Ishikawa (cell line): Measurements from ENCODE around the gene JPH3.

Experiments
- CEBPB ChIP-seq: IDR thresholded peaks from 2 replicates; pipeline ENCODE4 v1.6.1; 2012
- CREB1 ChIP-seq: IDR thresholded peaks from 2 replicates; pipeline ENCODE4 v1.6.1; 2012; ENCODE audit warnings: low read depth
- EGR1 ChIP-seq: IDR thresholded peaks from 2 replicates; pipeline ENCODE4 v1.6.1; 2012
- EP300 ChIP-seq: IDR thresholded peaks from 2 replicates; pipeline ENCODE4 v1.6.1; 2012; ENCODE audit warnings: borderline replicate concordance
- FOXM1 ChIP-seq: IDR thresholded peaks from 2 replicates; pipeline ENCODE4 v1.6.1; 2012; ENCODE audit warnings: low read depth, borderline replicate concordance
- MAX ChIP-seq: IDR thresholded peaks from 2 replicates; pipeline ENCODE4 v1.6.1; 2012
- NFIC ChIP-seq: IDR thresholded peaks from 2 replicates; pipeline ENCODE4 v1.6.1; 2012
- RAD21 ChIP-seq: IDR thresholded peaks from 2 replicates; pipeline ENCODE4 v1.6.1; 2012; ENCODE audit warnings: low read depth
- TAF1 ChIP-seq: IDR thresholded peaks from 2 replicates; pipeline ENCODE4 v1.6.1; 2012; ENCODE audit warnings: low read depth, mild to moderate bottlenecking
- TCF12 ChIP-seq: IDR thresholded peaks from 2 replicates; pipeline ENCODE4 v1.6.1; 2012; ENCODE audit warnings: low read depth
- TEAD4 ChIP-seq: IDR thresholded peaks from 2 replicates; pipeline ENCODE4 v1.6.1; 2012
- YY1 ChIP-seq: IDR thresholded peaks from 2 replicates; pipeline ENCODE4 v1.6.1; 2012; ENCODE audit warnings: low read depth
- ZBTB7A ChIP-seq: IDR thresholded peaks from 2 replicates; pipeline ENCODE4 v1.6.1; 2012; ENCODE audit warnings: low read depth
- TF ChIP-seq, protein P1 (sequence below): IDR thresholded peaks from 2 replicates; pipeline ENCODE4 v1.6.1; 2012; ENCODE audit warnings: low read depth, mild to moderate bottlenecking
- TF ChIP-seq, protein P2 (sequence below): IDR thresholded peaks from 2 replicates; pipeline ENCODE4 v1.6.1; 2012

JPH3 gene

GRCh38 chr16:87582216-87582965 lies 19.9 kb upstream of the JPH3 start:
- TF ChIP-seq NFIC (no peak), CREB1 (no peak), TEAD4 (no peak), TCF12 (no peak)

DNA sequence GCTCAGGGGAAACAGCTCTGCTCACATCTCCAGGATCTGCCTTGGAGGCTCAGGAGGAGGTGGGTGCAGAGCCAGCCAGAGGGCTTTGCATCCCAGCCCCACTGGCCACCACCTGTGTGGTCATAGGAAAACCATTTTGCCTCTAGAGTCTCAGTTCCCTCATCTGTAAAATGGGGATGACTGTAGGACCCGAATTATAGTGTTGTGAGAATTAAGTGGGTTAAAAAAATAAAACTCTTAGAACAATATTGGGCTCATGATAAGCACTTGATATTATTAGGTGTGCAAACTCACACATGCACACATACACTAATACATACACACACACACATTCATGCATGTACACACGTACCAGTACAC lies 19.4 kb upstream of the JPH3 start:
- no peak for TF ChIP-seq ZBTB7A
- TF ChIP-seq EP300, result no peak
- TF ChIP-seq MAX, result no peak
- TF ChIP-seq CREB1, result no peak
- TF ChIP-seq EGR1, result no peak
- TF ChIP-seq TEAD4, result no peak
- TF ChIP-seq, protein P1, sequence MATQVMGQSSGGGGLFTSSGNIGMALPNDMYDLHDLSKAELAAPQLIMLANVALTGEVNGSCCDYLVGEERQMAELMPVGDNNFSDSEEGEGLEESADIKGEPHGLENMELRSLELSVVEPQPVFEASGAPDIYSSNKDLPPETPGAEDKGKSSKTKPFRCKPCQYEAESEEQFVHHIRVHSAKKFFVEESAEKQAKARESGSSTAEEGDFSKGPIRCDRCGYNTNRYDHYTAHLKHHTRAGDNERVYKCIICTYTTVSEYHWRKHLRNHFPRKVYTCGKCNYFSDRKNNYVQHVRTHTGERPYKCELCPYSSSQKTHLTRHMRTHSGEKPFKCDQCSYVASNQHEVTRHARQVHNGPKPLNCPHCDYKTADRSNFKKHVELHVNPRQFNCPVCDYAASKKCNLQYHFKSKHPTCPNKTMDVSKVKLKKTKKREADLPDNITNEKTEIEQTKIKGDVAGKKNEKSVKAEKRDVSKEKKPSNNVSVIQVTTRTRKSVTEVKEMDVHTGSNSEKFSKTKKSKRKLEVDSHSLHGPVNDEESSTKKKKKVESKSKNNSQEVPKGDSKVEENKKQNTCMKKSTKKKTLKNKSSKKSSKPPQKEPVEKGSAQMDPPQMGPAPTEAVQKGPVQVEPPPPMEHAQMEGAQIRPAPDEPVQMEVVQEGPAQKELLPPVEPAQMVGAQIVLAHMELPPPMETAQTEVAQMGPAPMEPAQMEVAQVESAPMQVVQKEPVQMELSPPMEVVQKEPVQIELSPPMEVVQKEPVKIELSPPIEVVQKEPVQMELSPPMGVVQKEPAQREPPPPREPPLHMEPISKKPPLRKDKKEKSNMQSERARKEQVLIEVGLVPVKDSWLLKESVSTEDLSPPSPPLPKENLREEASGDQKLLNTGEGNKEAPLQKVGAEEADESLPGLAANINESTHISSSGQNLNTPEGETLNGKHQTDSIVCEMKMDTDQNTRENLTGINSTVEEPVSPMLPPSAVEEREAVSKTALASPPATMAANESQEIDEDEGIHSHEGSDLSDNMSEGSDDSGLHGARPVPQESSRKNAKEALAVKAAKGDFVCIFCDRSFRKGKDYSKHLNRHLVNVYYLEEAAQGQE, result no peak
- no peak for TF ChIP-seq FOXM1
- no peak for TF ChIP-seq TAF1
- no peak for TF ChIP-seq TCF12

GRCh38 chr16:87583453-87584131 lies 18.7 kb upstream of the JPH3 start:
- TF ChIP-seq TEAD4, result no peak
- no peak for TF ChIP-seq TCF12
- no peak for TF ChIP-seq EGR1
- TF ChIP-seq MAX, result no peak
- no peak for TF ChIP-seq RAD21
- no peak for TF ChIP-seq FOXM1

DNA sequence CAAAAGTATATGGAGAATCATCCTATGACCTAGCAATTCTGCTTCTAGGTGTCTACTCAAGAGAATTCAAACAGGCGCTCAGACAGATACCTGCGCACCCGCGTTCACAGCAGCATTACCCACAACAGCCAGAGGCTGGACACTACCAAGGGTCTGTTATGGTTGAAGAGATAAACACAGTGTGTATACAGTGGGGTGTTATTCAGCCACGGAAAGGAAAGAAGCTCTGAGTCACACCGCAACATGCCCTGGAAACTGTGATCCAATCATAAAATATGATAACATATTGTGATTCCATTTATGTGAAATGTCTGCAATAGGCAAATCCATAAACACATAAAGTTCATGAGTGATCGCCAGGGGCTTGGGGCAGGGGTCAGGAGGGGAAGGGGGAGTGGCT lies 18.0 kb upstream of the JPH3 start:
- TF ChIP-seq YY1 (no peak), EGR1 (no peak), TCF12 (no peak), FOXM1 (no peak), RAD21 (no peak), NFIC (no peak), TAF1 (no peak), CREB1 (no peak), CEBPB (no peak), TEAD4 (no peak)
- TF ChIP-seq, protein P2, sequence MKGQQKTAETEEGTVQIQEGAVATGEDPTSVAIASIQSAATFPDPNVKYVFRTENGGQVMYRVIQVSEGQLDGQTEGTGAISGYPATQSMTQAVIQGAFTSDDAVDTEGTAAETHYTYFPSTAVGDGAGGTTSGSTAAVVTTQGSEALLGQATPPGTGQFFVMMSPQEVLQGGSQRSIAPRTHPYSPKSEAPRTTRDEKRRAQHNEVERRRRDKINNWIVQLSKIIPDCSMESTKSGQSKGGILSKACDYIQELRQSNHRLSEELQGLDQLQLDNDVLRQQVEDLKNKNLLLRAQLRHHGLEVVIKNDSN, result no peak
- TF ChIP-seq, protein P1, result no peak

DNA sequence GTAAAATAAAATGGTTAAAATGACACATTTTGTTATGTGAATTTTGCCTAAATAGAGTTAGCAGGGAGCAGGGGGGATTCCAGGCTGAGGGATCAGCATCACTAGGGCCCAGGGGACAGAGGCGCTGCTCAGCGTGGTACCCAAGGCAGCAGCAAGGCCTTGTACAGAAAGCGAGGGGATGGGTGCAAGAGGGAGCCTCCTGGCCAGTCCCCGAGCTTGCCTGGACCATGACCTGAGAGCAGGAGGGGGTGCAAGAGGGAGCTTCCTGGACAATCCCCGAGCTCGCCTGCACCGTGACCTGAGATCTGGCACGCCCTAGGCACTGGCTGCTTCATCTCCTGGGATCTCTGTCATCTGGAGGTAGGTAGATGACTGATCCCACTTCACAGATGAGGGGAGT lies 17.3 kb upstream of the JPH3 start:
- TF ChIP-seq MAX, result no peak

DNA sequence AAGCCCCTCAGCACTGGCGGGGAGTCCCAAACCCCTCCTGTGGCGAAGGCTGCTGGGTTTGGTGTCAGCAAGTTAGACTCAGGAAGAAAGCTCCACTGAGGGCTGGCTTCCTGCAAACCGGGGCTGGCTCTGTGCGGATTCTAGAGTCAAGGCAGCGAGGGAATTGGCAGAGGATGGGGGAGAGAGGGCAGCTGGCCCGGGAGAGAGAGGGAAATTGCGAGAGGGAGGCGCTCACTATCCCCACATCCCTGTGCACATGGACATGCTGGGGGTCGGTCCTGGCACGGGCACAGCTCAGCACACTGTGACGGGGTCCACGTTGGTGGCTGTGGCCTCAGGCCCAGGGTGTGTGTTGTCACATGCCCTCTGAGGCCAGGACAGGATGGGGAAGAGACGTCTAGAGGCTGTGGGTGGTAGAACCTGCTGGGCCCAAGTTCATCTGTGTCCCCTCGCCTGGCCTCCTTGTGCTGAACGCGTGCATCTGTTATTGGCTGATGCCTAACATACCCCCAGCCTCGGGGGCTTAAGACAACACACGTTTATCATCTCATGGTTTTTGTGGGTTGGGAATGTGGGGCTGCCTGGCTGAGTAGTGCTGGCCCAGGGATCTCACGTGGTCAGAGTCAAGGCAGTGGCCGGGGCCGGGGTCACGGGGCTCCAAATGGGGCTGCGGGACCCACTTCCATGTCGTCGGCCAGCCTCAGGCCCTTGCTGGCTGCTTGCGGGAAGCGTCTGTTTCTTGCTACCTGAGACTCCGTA lies 16.7 kb upstream of the JPH3 start:
- TF ChIP-seq EGR1 (no peak), YY1 (no peak), MAX (no peak), ZBTB7A (no peak), RAD21 (no peak), TEAD4 (no peak), TAF1 (no peak), NFIC (no peak), CREB1 (no peak), FOXM1 (no peak), EP300 (no peak)
- TF ChIP-seq, protein P1, result no peak
